GM12864 (cell line): Measurements from ENCODE around the gene CDC42EP5.
"Not testable (repeated sequence)": the region's sequence is repeated elsewhere in the genome, so short reads cannot be mapped to it uniquely, and the experiment has no call there.

Source experiments
- DNase-seq: peaks from one replicate; pipeline ENCODE4 v3.0.0-alpha.2; 2011; ENCODE audit warnings: low read depth
- H3K4me3 ChIP-seq: 2 replicates; pipeline ENCODE4 v1.5.1; 2011; ENCODE audit warnings: mild to moderate bottlenecking, low read depth, low read length, control low read depth
- TF ChIP-seq, protein P1 (sequence below): IDR thresholded peaks from 2 replicates; pipeline ENCODE4 v1.5.1; 2011; ENCODE audit warnings: low read depth, mild to moderate bottlenecking, moderate library complexity, low read length, control low read depth, inconsistent platforms; ENCODE audit errors: missing control alignments

The CDC42EP5 gene

GRCh38 chr19:54507824-54508223 is 34.7 kb upstream of the CDC42EP5 start:
- H3K4me3 ChIP-seq = no peak overlapping the region
- TF ChIP-seq, protein P1, sequence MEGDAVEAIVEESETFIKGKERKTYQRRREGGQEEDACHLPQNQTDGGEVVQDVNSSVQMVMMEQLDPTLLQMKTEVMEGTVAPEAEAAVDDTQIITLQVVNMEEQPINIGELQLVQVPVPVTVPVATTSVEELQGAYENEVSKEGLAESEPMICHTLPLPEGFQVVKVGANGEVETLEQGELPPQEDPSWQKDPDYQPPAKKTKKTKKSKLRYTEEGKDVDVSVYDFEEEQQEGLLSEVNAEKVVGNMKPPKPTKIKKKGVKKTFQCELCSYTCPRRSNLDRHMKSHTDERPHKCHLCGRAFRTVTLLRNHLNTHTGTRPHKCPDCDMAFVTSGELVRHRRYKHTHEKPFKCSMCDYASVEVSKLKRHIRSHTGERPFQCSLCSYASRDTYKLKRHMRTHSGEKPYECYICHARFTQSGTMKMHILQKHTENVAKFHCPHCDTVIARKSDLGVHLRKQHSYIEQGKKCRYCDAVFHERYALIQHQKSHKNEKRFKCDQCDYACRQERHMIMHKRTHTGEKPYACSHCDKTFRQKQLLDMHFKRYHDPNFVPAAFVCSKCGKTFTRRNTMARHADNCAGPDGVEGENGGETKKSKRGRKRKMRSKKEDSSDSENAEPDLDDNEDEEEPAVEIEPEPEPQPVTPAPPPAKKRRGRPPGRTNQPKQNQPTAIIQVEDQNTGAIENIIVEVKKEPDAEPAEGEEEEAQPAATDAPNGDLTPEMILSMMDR = no peak
- DNase-seq = no peak

GRCh38 chr19:54507038-54507717 is 34.1 kb upstream of the CDC42EP5 start:
- not testable (repeated sequence) for DNase-seq, H3K4me3 ChIP-seq

DNA sequence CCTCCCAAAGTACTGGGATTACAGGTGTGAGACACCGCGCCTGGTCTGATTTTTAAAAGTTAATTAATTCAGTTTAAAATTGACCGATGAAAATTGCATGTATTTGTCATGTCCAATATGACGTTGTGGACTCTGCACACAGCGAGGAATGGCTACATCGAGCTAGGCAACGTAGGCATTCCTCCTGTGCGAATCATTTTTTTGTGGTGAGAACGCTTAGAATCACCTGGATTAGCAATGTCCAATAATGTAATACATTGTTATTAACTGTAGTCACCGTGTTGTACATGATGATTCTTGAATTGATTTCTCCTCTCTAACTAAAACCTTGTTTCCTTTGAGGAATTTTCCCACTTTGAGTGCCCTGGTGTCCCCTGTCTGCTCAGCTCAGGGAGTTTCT is 33.0 kb upstream of the CDC42EP5 start:
- DNase-seq = no peak
- TF ChIP-seq, protein P1 = no peak
- H3K4me3 ChIP-seq = no peak overlapping the region

GRCh38 chr19:54505542-54505941 is 32.4 kb upstream of the CDC42EP5 start:
- not testable (repeated sequence) for H3K4me3 ChIP-seq, DNase-seq

DNA sequence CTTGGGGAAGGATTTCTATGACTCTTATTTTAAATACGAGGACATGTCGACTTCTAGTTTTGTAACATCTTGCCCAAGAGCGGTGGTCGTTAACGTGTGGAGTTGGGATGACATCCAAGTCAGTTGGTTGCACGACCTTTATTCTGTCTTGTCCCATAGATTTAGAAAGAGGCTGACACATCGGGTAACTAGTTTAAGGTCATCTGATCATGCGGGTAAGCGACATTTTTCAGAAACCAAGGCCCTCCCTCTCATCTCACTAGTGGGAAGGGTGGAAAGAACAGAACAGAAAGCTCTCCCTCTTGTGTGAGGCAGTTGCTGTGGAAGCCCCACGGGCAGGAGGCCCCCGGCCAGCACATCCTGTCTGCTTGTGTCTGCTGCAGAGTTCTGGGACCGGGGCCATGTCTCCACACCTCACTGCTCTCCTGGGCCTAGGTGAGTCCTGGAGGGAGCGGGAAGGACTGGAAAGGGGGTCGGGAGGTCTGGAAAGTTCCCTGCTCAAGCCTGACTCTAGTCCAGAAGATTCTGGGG is 29.5 kb upstream of the CDC42EP5 start, which contains the start of gene LAIR2:
TSS of gene LAIR2 (plus strand) at position 314 of the 531 bp plus-strand sequence. CDS start at position 402, 88 bp downstream.
- no peak for DNase-seq
- TF ChIP-seq, protein P1 = no peak
- H3K4me3 ChIP-seq = no peak within 1 kb of the TSS

- DNase-seq, H3K4me3 ChIP-seq: not testable (repeated sequence)
These were observed 25.3 kb upstream of the CDC42EP5 start for GRCh38 chr19:54498451-54498772.

DNA sequence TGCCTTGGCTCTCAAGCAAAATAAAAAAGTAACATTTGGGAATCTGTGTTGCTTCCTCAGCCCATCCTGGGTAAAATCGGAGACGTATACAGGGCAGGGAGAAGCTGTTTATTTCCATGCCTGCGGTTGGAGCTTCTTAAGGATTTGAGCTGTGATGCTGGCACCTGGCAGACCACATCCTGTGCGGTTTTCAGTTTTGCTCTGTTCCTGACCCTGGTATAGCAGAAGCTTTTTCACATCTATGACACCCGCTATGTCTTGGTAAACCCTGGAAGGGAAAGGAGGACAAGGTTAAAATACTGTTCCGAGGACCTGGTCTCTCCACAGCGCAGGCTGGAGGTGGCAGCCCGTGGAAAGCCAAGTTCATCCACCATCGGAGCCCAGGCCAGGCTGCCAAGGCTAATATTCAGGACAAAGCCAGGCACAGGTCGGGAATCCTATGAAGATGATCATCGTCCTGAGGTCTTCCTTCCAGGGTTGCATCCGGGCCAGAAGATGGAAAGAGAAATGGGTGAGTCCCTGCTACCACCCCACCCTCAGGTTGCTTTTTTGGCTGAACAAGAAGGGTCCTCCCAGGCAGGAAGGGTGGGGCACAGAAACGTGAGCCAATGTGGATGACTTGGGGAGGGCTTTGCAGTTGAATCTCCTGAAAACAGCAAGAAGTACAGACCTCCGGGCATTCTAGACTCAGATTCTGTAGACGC is 24.8 kb upstream of the CDC42EP5 start:
- not testable (repeated sequence) for H3K4me3 ChIP-seq, DNase-seq

- not testable (repeated sequence) for DNase-seq, H3K4me3 ChIP-seq
These were observed 22.2 kb upstream of the CDC42EP5 start for GRCh38 chr19:54495284-54495683.

DNA sequence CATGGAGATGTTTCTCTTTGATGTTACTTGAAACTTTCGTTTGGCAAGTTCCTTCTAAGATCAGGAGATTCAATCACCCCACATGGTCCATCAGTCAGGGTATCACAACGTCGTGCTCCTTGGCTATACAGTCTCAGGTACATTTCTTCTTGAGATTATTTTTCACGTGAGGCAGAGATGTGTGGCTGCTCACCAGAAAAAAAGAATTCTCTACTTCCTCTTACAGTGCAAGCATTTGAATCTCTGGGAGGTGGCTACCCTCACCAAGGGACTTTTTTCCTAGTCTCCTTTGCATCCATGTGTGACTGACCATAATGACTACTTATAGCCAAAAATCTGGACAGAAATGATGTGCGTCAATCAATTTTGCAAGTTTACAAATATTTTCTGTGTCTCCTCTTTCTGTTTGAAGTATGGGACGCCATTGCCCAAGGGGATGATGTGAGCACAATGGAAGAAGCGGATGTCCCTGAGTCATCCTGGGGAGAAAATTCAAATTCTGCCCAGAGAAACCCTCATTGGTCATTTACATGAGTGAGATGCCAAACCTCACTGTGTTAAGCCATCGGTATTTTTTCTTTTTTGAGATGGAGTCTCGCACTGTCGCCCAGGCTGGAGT is 21.0 kb upstream of the CDC42EP5 start:
- no peak overlapping the region for H3K4me3 ChIP-seq
- DNase-seq = no peak
- TF ChIP-seq, protein P1 = no peak

DNA sequence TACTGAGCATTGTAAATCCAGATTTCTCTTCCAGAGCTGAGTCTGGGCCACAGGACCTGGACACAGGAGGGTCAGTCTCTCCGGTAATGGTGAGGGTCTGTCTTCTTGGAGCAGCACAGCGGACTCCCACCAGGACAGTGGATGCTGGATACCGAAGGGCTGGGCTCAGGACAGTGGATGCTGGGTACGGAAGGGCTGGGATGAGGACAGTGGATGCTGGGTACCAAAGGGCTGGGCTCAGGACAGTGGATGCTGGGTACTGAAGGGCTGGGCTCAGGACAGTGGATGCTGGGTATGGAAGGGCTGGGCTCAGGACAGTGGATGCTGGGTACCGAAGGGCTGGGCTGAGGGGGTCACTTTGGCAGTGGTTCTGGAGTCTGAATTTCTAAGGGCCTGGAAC is 20.0 kb upstream of the CDC42EP5 start:
- DNase-seq, H3K4me3 ChIP-seq: not testable (repeated sequence)
